Naive thymus-derived CD4-positive, alpha-beta T cell (primary cell): ENCODE data around the gene LYST. TPM values are rescaled to one million over a fixed set of nuclear protein-coding genes. Genes with fewer than 3 reads are reported as not detected.
A peak's percentile ranks its signal among the peaks of the same experiment; 100 is the strongest.

ENCODE experiments used
- ATAC-seq: fragments of 150-1000 bp; cut with Tn5 transposase; 2 replicates; pipeline ENCODE4 v1.10.0; 2021; ENCODE audit warnings: mild to moderate bottlenecking, moderate library complexity
- CTCF ChIA-PET: fragments of 350-600 bp; sonication (Branson Sonifier 250); formaldehyde crosslinking; loops from one replicate; lab custom pipeline; 2021; ENCODE audit warnings: antibody characterized with exemption; lab: Charles Lee
- POLR2A ChIA-PET: fragments of 350-600 bp; sonication (Branson Sonifier 250); formaldehyde crosslinking; loops from one replicate; lab custom pipeline; 2021; ENCODE audit warnings: antibody characterized with exemption, inconsistent platforms; lab: Charles Lee
- DNase-seq, 9 donors: peaks; one replicate each; pipeline versions ENCODE4 v3.0.0 to v3.0.0-alpha.2; 2020 to 2022; ENCODE audit warnings: mixed read lengths in 1 of 9
- H3K27ac ChIP-seq: one replicate; pipeline ENCODE4 v1.7.0; 2013; ENCODE audit warnings: mild to moderate bottlenecking, low read depth, low read length, moderate library complexity
- H3K27me3 ChIP-seq, 2 donors: one replicate each; pipeline ENCODE4 v1.7.0; 2013; ENCODE audit warnings: low read length in 2 of 2, mild to moderate bottlenecking in 2 of 2, moderate library complexity in 2 of 2; ENCODE audit not compliant: control insufficient read depth in 2 of 2, insufficient read depth in 2 of 2
- H3K36me3 ChIP-seq, 3 experiments: 1 replicate in 2 of 3; 2 replicates in 1 of 3; pipeline ENCODE4 v1.7.0; 2013; ENCODE audit warnings: low read length in 3 of 3, mild to moderate bottlenecking in 3 of 3, moderate library complexity in 1 of 3; ENCODE audit not compliant: insufficient read depth in 3 of 3, control insufficient read depth in 2 of 3
- H3K4me1 ChIP-seq, 2 donors: one replicate each; pipeline ENCODE4 v1.7.0; 2013; ENCODE audit warnings: low read length in 2 of 2, mild to moderate bottlenecking in 2 of 2, moderate library complexity in 1 of 2; ENCODE audit not compliant: control insufficient read depth in 2 of 2, insufficient read depth in 2 of 2
- H3K4me3 ChIP-seq: 2 replicates; pipeline ENCODE4 v1.7.0; 2013; ENCODE audit warnings: mild to moderate bottlenecking, low read length
- H3K9me3 ChIP-seq, 3 experiments: 1 replicate in 2 of 3; 2 replicates in 1 of 3; pipeline ENCODE4 v1.7.0; 2013; ENCODE audit warnings: low read length in 3 of 3; ENCODE audit not compliant: control insufficient read depth in 2 of 3
- H3K27ac Mint-ChIP-seq, 9 donors: one replicate each; pipeline ENCODE4 v1.8.0; 2020 to 2022; ENCODE audit warnings: mixed read lengths in 9 of 9, mild to moderate bottlenecking in 8 of 9, moderate library complexity in 5 of 9, inconsistent platforms in 2 of 9
- H3K27me3 Mint-ChIP-seq, 5 donors: one replicate each; pipeline ENCODE4 v1.8.0; 2021 to 2022; ENCODE audit warnings: mixed read lengths in 5 of 5, mild to moderate bottlenecking in 1 of 5
- H3K36me3 Mint-ChIP-seq, 5 donors: one replicate each; pipeline ENCODE4 v1.8.0; 2020 to 2022; ENCODE audit warnings: mixed read lengths in 5 of 5, mild to moderate bottlenecking in 3 of 5, inconsistent platforms in 1 of 5
- H3K4me1 Mint-ChIP-seq, 7 donors: one replicate each; pipeline ENCODE4 v1.8.0; 2020 to 2022; ENCODE audit warnings: mixed read lengths in 7 of 7, mild to moderate bottlenecking in 3 of 7, inconsistent platforms in 1 of 7
- H3K4me3 Mint-ChIP-seq, 10 donors: one replicate each; pipeline ENCODE4 v1.8.0; 2020 to 2022; ENCODE audit warnings: mild to moderate bottlenecking in 10 of 10, mixed read lengths in 10 of 10, moderate library complexity in 6 of 10, inconsistent platforms in 2 of 10
- H3K9me3 Mint-ChIP-seq, 11 donors: one replicate each; pipeline ENCODE4 v1.8.0; 2020 to 2022; ENCODE audit warnings: mixed read lengths in 11 of 11, mild to moderate bottlenecking in 4 of 11, inconsistent platforms in 1 of 11, moderate library complexity in 1 of 11
- intact Hi-C, 2 donors: fragments of 100-400 bp; cut with micrococcal nuclease; formaldehyde crosslinking; loops; one replicate each; pipeline ENCODE4 v1.15.1; 2023
- polyA plus RNA-seq, 2 donors: library from polyadenylated mRNA; unstranded; fragments of 300-500 nt; fragmentation: Illumina TruSeq; gene quantifications; one replicate each; pipeline ENCODE4 v1.2.3, GENCODE V29; 2021
- total RNA-seq, 6 experiments: library from RNA in 5 of 6; stranded (reverse) in 5 of 6; gene quantifications; 1 replicate in 5 of 6; 2 replicates in 1 of 6; pipeline ENCODE4 v1.2.3 and lab custom pipeline; 2021 to 2026

The LYST gene
- total and polyA plus RNA-seq, 7 experiments from 2014 or later, result 5.7 to 98.1 (median 27.8) TPM

DNA sequence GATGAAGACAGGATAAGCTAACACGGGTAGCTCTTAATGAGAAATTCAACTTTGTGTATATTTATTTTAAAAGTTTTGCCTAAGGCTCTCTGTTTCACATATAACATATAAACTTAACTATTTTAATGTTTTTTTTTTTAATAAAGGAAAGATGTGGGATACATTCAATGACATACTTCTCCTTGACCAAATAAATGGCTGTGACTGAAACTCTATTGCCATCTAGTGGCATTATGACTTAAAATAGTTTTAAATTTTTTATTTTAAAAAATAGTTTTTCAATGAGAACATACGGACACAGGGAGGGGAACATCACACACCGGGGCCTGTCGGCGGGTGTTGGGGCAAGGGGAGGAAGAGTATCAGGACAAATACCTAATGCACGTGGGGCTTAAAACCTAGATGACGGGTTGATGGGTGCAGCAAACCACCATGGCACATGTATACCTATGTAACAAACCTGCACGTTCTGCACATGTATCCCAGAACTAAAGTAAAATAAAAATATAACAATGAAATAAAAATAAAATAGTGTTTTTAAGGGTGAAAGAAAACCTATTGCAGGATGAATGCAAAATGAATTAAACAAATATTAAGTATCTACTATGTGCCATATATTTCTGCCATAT lies 83.4 kb downstream of the LYST start:
- intact Hi-C loops, result loop anchor here (1.0 to 10.0 kb wide), 6 partner anchors 188 to 1288 kb away; no protein-coding TSS in a partner anchor
- Histone ChIP-seq H3K9me3 (no peaks in the 10 kb centered on the region), H3K36me3 (peaks cover 0 to 3% (median 0%) of the 10 kb centered on the region in 3 experiments), H3K27ac (no peak overlapping the region), H3K4me1 (no peaks in the 10 kb centered on the region), H3K4me3 (no peak overlapping the region), H3K27me3 (no peaks in the 10 kb centered on the region)
- ATAC-seq, result no peak
- H3K27ac Mint-ChIP-seq, result no peak overlapping the region
- no peaks in the 10 kb centered on the region for H3K4me1 Mint-ChIP-seq
- peaks cover 0 to 22% (median 8%) of the 10 kb centered on the region in 5 donors for H3K36me3 Mint-ChIP-seq
- H3K4me3 Mint-ChIP-seq, result no peak overlapping the region
- ChIA-PET POLR2A (interaction anchor here (1.0 kb wide), 1 partner anchor 83 kb away, joined by 8 read pairs; the partner anchor contains the start of gene LYST), CTCF (interaction anchor here (0.6 to 2.1 kb wide), 10 partner anchors 27 to 484 kb away, joined by 3 to 6 read pairs (median 4); no protein-coding TSS in a partner anchor)
- H3K27me3 Mint-ChIP-seq, result no peaks in the 10 kb centered on the region
- DNase-seq, result peak in 5 of 9 donors; percentile 1 to 20 (median 4)
- peaks cover 0 to 2% (median 0%) of the 10 kb centered on the region in 11 donors for H3K9me3 Mint-ChIP-seq

GRCh38 chr1:235782601-235783000 lies 84.1 kb downstream of the LYST start:
- no peaks in the 10 kb centered on the region for H3K27me3 ChIP-seq
- H3K36me3 ChIP-seq, result peaks cover 0 to 3% (median 0%) of the 10 kb centered on the region in 3 experiments
- Mint-ChIP-seq H3K27me3 (no peaks in the 10 kb centered on the region), H3K4me3 (no peak overlapping the region), H3K27ac (no peak overlapping the region), H3K4me1 (no peaks in the 10 kb centered on the region), H3K36me3 (peaks cover 0 to 22% (median 8%) of the 10 kb centered on the region in 5 donors), H3K9me3 (peaks cover 0 to 2% (median 0%) of the 10 kb centered on the region in 11 donors)
- ATAC-seq, result no peak
- no peak overlapping the region for H3K4me3 ChIP-seq
- no peak for DNase-seq
- CTCF ChIA-PET, result interaction anchor here (0.6 to 2.1 kb wide), 7 partner anchors 27 to 394 kb away, joined by 3 to 6 read pairs (median 4); no protein-coding TSS in a partner anchor
- H3K9me3 ChIP-seq, result no peaks in the 10 kb centered on the region
- intact Hi-C loops, result loop anchor here (2.0 to 10.0 kb wide), 4 partner anchors 190 to 1288 kb away; no protein-coding TSS in a partner anchor
- no peak overlapping the region for H3K27ac ChIP-seq
- POLR2A ChIA-PET, result interaction anchor here (0.7 kb wide), 1 partner anchor 28 kb away, joined by 3 read pairs; no protein-coding TSS in a partner anchor
- H3K4me1 ChIP-seq, result no peaks in the 10 kb centered on the region

- no peak overlapping the region for H3K27ac Mint-ChIP-seq
- no peak overlapping the region for H3K4me3 Mint-ChIP-seq
- H3K36me3 Mint-ChIP-seq, result peaks cover 0 to 18% (median 8%) of the 10 kb centered on the region in 5 donors
- no peaks in the 10 kb centered on the region for H3K4me1 Mint-ChIP-seq
- Histone ChIP-seq H3K9me3 (no peaks in the 10 kb centered on the region), H3K4me1 (no peaks in the 10 kb centered on the region), H3K36me3 (peaks cover 0 to 3% (median 0%) of the 10 kb centered on the region in 3 experiments), H3K27me3 (no peaks in the 10 kb centered on the region), H3K27ac (no peak overlapping the region), H3K4me3 (no peak overlapping the region)
- no peak for ATAC-seq
- no peaks in the 10 kb centered on the region for H3K27me3 Mint-ChIP-seq
- intact Hi-C loops, result loop anchor here (2.0 to 10.0 kb wide), 4 partner anchors 190 to 1287 kb away; no protein-coding TSS in a partner anchor
- POLR2A ChIA-PET, result interaction anchor here (0.6 to 0.8 kb wide), 5 partner anchors 29 to 270 kb away, joined by 3 to 5 read pairs (median 3); no protein-coding TSS in a partner anchor
- CTCF ChIA-PET, result interaction anchor here (0.8 to 1.8 kb wide), 4 partner anchors 191 to 271 kb away, joined by 3 to 6 read pairs (median 4); no protein-coding TSS in a partner anchor
- H3K9me3 Mint-ChIP-seq, result peaks cover 0 to 2% (median 0%) of the 10 kb centered on the region in 11 donors
- DNase-seq, result no peak
Observed at GRCh38 chr1:235781807-235782206, 84.9 kb downstream of the LYST start.

DNA sequence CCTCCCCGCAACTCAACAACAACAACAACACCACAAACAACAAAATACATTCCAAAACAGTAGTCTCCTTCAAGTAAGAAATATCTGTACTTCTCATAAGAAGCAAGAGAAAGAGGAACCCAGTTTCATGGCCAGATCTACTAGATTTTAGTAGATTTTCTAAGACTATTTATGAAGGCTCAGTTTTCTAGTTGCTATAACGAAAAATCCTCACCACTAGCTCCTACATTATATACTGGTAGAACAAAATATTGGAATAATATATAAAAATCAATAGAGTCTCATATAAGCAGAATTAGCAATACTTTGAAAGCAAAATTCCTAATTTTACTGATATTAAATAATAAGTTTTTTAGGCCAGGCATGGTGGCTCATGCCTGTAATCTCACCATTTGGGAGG lies 86.9 kb downstream of the LYST start:
- intact Hi-C loops, result loop anchor here (5.0 to 10.0 kb wide), 3 partner anchors 193 to 1285 kb away; no protein-coding TSS in a partner anchor
- Histone ChIP-seq H3K9me3 (no peaks in the 10 kb centered on the region), H3K27me3 (no peaks in the 10 kb centered on the region), H3K4me3 (no peak overlapping the region), H3K27ac (no peak overlapping the region), H3K4me1 (no peaks in the 10 kb centered on the region), H3K36me3 (peaks cover 0 to 8% (median 0%) of the 10 kb centered on the region in 3 experiments)
- no peaks in the 10 kb centered on the region for H3K9me3 Mint-ChIP-seq
- H3K36me3 Mint-ChIP-seq, result peaks cover 5 to 28% (median 15%) of the 10 kb centered on the region in 5 donors
- no peak overlapping the region for H3K27ac Mint-ChIP-seq
- ChIA-PET CTCF (no interaction called here), POLR2A (interaction anchor here (0.6 kb wide), 1 partner anchor 933 kb away, joined by 3 read pairs; no protein-coding TSS in a partner anchor)
- no peak overlapping the region for H3K4me3 Mint-ChIP-seq
- no peak for DNase-seq
- ATAC-seq, result no peak
- no peaks in the 10 kb centered on the region for H3K27me3 Mint-ChIP-seq
- no peaks in the 10 kb centered on the region for H3K4me1 Mint-ChIP-seq

- ChIA-PET POLR2A (no interaction called here), CTCF (no interaction called here)
- H3K27me3 Mint-ChIP-seq, result no peaks in the 10 kb centered on the region
- H3K4me1 Mint-ChIP-seq, result no peaks in the 10 kb centered on the region
- DNase-seq, result no peak
- H3K36me3 Mint-ChIP-seq, result peaks cover 5 to 39% (median 24%) of the 10 kb centered on the region in 5 donors
- Histone ChIP-seq H3K27me3 (no peaks in the 10 kb centered on the region), H3K27ac (no peak overlapping the region), H3K9me3 (no peaks in the 10 kb centered on the region), H3K4me1 (no peaks in the 10 kb centered on the region), H3K4me3 (no peak overlapping the region), H3K36me3 (peaks cover 0 to 8% (median 0%) of the 10 kb centered on the region in 3 experiments)
- H3K27ac Mint-ChIP-seq, result no peak overlapping the region
- no peak overlapping the region for H3K4me3 Mint-ChIP-seq
- intact Hi-C loops, result no loop called here
- H3K9me3 Mint-ChIP-seq, result no peaks in the 10 kb centered on the region
- no peak for ATAC-seq
Observed at GRCh38 chr1:235776396-235776795, 90.3 kb downstream of the LYST start.

DNA sequence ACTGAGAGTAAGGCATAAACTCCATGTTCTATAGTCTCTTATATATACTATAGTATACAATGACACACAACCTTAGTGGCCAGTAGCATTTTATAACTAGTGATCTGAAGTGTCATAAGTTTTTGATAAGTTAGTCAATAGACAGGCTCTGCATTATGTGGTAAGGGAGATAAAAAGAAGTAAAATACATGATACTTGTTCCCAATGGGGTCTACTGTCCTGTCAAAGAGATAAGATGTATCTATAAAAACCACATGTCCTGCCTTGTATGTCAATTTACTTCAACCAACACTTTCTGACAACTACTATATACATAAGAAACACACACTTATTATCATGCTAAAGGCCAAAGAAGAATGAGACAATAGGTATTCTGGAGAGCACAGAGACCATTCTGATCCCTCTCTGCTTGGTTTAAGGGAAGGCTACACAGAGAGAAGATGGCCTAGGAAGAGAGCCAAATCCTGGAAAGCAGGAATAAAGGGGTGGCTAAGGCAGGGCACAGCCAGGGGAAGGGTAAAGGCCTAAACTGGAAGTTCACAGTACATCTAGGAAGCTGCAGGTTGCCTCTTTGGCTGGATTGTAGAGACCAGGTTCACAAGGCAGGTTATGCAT lies 91.4 kb downstream of the LYST start:
- Histone ChIP-seq H3K36me3 (peaks cover 0 to 8% (median 0%) of the 10 kb centered on the region in 3 experiments), H3K27ac (no peak overlapping the region), H3K4me1 (no peaks in the 10 kb centered on the region), H3K4me3 (no peak overlapping the region), H3K9me3 (no peaks in the 10 kb centered on the region), H3K27me3 (no peaks in the 10 kb centered on the region)
- DNase-seq (no peak), ATAC-seq (no peak)
- Mint-ChIP-seq H3K36me3 (peaks cover 5 to 44% (median 24%) of the 10 kb centered on the region in 5 donors), H3K4me1 (no peaks in the 10 kb centered on the region), H3K27me3 (no peaks in the 10 kb centered on the region), H3K4me3 (no peak overlapping the region), H3K9me3 (no peaks in the 10 kb centered on the region), H3K27ac (no peak overlapping the region)
- POLR2A ChIA-PET, result no interaction called here
- intact Hi-C loops, result no loop called here
- CTCF ChIA-PET, result interaction anchor here (0.5 kb wide), 1 partner anchor 532 kb away, joined by 3 read pairs; no protein-coding TSS in a partner anchor
